ENCODE data around the gene ATP6V0B. TPM values are rescaled to one million over a fixed set of nuclear protein-coding genes. Genes with fewer than 3 reads are reported as not detected.

The ATP6V0B gene
- total and polyA plus RNA-seq, 2 of the 13 experiments (the other 11 are each of a cell fraction or from before 2014, with no cell fraction given) = 157 to 161 TPM

DNA sequence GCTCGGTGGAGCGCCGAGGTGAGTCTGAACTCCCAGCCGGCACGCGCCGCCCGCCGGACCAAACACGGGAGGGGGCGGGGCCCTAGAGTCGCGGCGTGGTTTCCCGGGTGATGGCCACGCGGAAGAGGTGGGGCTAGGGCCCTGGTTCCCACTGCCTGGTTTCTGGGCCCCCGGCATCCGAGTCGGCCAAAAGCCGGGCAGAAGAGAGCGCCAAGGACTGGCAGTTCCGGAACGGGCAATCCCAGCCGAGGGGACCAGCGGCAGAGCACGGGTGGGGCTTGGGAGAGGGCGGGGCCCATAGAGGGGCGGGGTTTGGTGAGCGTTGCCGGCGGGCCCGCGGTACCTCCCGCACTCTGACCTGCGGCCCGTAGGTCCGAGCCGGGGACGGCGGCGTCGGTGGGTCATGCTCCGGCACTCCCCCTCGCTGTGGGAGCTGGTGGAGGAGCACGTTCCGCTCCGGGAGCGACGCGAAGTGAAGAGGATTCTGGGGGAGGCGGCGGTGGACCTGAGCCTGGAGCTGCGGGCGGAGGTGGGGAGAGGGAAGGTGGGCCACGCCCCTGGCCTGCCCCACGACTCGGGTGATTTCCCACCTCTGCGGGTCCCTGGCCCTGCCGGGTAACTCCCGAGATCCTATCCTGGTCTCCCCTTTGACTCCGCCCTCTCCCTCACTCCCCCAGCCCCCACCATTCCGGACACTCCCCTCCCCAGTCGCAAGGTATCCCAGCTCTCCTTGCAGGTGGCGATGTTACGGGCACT is 16.9 kb downstream of the ATP6V0B start, which contains the start of gene CCDC24 (continued):
- TF ChIP-seq PTBP1 (IDR thresholded peaks at IDR 0.05; ENCODE audit: low read depth, low read length, poor library complexity, severe bottlenecking) (no peak), ZMYM4 (CRISPR knock-in tag; IDR thresholded peaks at IDR 0.05) (no peak), ARID2 (CRISPR knock-in tag; IDR thresholded peaks at IDR 0.05; ENCODE audit: borderline replicate concordance) (peak; percentile 63; the same call in 1 of the 2 replicates), NPAS2 (CRISPR knock-in tag; IDR thresholded peaks at IDR 0.05; ENCODE audit: borderline replicate concordance) (no peak), CCAR2 (optimal IDR thresholded peaks at IDR 0.05; ENCODE audit: low read depth, low read length) (no peak), ZNF143 (CRISPR knock-in tag; IDR thresholded peaks at IDR 0.05) (0 out of 2 replicates have a peak, but pooled peaks have one; percentile 21), MAZ (IDR thresholded peaks at IDR 0.05; ENCODE audit: borderline replicate concordance, low read depth, low read length) (peak; percentile 29; the same call in 1 of the 2 replicates), MAZ (CRISPR knock-in tag; IDR thresholded peaks at IDR 0.05; ENCODE audit: low read depth) (peak; percentile 70; the same call in 1 of the 2 replicates), ZFYVE20 (CRISPR knock-in tag; IDR thresholded peaks at IDR 0.05; ENCODE audit: borderline replicate concordance, low read depth) (no peak), ZNF678 (CRISPR knock-in tag; IDR thresholded peaks at IDR 0.05) (no peak), SSRP1 (CRISPR knock-in tag; IDR thresholded peaks at IDR 0.05) (no peak; the same call in 1 of the 2 replicates), RFX1 (IDR thresholded peaks at IDR 0.05) (peak; percentile 45; the same call in 1 of the 2 replicates), KLF16 (CRISPR knock-in tag; IDR thresholded peaks at IDR 0.05) (peak; percentile 44 to 54; a peak in 1 of 4 replicates), ZFAT (CRISPR knock-in tag; conservative IDR thresholded peaks at IDR 0.05) (no peak), ZNF207 (IDR thresholded peaks at IDR 0.05; ENCODE audit: borderline replicate concordance) (no peak), ZNF282 (IDR thresholded peaks at IDR 0.05; ENCODE audit: partially characterized antibody) (no peak), SALL2 (CRISPR knock-in tag; IDR thresholded peaks at IDR 0.05) (0 out of 2 replicates have a peak, but pooled peaks have one; percentile 51), KDM3A (CRISPR knock-in tag; IDR thresholded peaks at IDR 0.05; ENCODE audit: low read depth) (no peak), RAD21 (CRISPR knock-in tag; IDR thresholded peaks at IDR 0.05) (no peak), ARID5B (CRISPR knock-in tag; IDR thresholded peaks at IDR 0.05) (no peak), NR2F2 (IDR thresholded peaks at IDR 0.05; ENCODE audit: borderline replicate concordance, low read depth) (no peak), ZNF276 (CRISPR knock-in tag; IDR thresholded peaks at IDR 0.05; ENCODE audit: low read depth) (no peak), ZNF740 (CRISPR knock-in tag; IDR thresholded peaks at IDR 0.05) (no peak)

Measured in HepG2 (cell line).